Measurements from ENCODE around the gene RCOR1. TPM values are rescaled to one million over a fixed set of nuclear protein-coding genes. Genes with fewer than 3 reads are reported as not detected.

The RCOR1 gene
- total and polyA plus RNA-seq, 2 donors: 12.6 to 32.8 TPM

DNA sequence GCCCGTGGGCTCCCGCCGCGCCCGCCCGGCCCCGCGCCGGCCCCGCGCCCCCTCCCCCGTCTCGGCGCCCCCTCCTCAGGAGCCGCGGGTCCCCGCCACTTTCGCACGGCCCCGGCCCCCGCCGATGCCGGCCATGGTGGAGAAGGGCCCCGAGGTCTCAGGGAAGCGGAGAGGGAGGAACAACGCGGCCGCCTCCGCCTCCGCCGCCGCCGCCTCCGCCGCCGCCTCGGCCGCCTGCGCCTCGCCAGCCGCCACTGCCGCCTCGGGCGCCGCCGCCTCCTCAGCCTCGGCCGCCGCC, 263 bp downstream of the RCOR1 start:
- H3K36me3 ChIP-seq (ENCODE audit: insufficient read depth): no peaks in the 10 kb centered on the region
- peak overlapping the region; percentile 91 for H3K4me3 ChIP-seq (ENCODE audit: low read depth, low read length)
- WGBS: under 1% methylated on average over 48 of the region's 49 CpGs
- peak overlapping the region; percentile 91 for H3K27ac ChIP-seq (ENCODE audit: low read depth)
- no peak for DNase-seq (ENCODE audit: extremely low spot score)
- no peaks in the 10 kb centered on the region for H3K4me1 ChIP-seq (ENCODE audit: insufficient read depth)

DNA sequence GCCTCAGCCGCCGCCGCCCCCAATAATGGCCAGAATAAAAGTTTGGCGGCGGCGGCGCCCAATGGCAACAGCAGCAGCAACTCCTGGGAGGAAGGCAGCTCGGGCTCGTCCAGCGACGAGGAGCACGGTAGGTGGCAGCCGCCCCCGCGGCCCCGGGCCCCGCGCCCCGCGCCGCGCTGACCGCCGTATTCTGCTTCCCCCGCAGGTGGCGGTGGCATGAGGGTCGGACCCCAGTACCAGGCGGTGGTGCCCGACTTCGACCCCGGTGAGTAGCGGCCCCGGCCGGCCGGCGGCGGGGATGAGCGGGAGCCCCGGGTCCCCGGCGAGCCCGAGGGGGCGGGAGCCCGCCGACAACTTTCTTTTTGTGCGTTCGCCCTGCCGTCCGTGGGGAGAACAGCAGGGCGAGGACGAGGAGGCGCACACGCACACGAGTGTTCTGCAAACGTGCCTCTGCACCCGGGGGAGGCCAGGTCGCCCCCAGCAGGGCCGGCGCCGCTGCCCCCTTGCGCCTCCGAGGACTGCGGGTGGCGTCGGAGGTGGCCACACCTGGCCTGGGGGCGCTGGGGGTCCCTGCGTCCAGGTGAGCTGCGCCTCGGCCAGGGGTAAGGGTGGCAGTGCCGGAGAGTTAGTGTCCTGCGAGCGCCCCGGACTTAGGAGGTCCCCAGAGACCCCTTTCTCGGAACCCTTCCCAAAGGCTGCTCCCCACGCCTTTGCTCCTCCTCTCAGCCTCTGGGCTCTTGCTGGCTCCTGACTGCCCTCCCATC, 794 bp downstream of the RCOR1 start:
- Histone ChIP-seq H3K4me3 (ENCODE audit: low read depth, low read length) (peak overlapping the region; percentile 91), H3K27ac (ENCODE audit: low read depth) (peak overlapping the region; percentile 91), H3K36me3 (ENCODE audit: insufficient read depth) (no peaks in the 10 kb centered on the region), H3K4me1 (ENCODE audit: insufficient read depth) (no peaks in the 10 kb centered on the region)
- under 1% methylated on average over 75 of the region's 75 CpGs for WGBS
- DNase-seq (ENCODE audit: extremely low spot score): no peak

DNA sequence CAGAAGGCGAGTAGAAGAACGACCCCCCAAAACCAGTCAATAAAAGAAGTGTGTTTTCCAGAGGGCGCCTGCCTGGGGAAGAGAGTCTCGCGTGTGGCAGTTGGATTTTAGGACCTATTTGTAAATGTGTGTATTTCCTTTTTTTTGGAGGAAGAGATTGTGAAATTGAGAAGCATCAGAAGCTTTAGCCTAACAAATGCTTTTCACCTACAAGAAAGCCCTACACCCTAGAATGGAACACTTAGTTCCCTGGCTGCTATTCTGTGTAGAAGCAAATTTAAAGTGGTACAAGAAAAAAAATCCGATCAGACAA, 1.3 kb downstream of the RCOR1 start:
- Histone ChIP-seq H3K36me3 (ENCODE audit: insufficient read depth) (no peaks in the 10 kb centered on the region), H3K27ac (ENCODE audit: low read depth) (peak overlapping the region; percentile 91), H3K4me1 (ENCODE audit: insufficient read depth) (no peaks in the 10 kb centered on the region), H3K4me3 (ENCODE audit: low read depth, low read length) (peak overlapping the region; percentile 91)
- no peak for DNase-seq (ENCODE audit: extremely low spot score)
- 1% methylated on average over 6 of the region's 6 CpGs for WGBS

DNA sequence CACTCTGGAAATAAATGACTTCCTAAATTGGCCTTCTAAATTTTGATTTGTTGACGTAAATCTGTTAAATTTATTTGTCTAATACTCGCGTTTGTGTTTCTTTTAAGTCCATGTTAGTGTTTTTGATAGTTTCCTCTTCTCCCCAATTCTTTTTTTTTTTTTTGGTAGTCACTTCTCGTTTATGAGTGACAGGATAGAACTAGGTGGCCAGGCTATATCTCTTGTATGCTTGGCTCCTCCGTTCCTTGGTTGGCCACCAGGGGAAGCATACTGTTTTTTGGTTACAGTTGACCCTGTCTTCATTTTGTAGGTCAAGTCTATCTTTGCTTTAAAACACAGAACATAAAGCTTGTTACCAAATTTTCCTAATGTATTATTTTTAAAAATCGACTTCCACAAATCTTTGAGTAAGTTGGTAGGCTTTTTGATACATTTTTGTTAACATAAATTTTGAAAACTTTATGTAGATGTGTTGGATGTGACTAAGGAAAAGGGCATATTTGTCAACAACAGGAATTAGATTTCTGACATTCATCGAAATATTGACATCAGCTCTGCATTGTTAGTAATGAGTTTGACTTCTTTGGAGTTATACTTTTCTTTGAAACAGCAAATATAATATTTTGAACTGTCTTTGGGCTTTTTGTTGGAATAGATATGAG, 2.2 kb downstream of the RCOR1 start:
- Histone ChIP-seq H3K36me3 (ENCODE audit: insufficient read depth) (no peaks in the 10 kb centered on the region), H3K4me3 (ENCODE audit: low read depth, low read length) (no peak overlapping the region)
- 26% methylated on average over 7 of the region's 7 CpGs for WGBS

DNA sequence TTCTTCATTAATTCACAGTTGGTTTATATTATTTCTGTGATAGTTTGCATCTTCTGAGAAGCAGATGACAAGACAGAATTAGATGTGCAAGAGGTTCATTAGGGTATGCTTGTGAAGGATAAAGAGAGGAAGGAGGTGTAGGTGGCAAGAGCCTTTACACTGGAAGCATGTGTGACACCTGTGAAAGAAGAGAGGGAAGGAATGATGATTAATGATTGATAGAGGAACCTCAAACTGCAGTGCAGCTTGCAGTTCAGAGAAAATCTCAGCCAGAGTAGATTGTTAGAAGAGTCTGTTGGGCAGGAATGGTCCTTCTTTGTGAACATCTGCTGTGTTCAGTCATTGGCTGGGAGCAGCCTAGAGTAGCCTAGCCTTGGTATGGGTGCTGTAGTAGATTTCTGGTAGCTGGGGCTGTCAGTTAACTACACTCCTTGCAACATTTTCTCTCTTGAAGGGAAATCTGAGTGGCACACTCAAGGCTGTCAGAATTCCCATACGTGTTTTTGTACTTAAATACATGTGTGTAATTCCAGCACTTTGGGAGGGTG, 9.0 kb downstream of the RCOR1 start:
- DNase-seq (ENCODE audit: extremely low spot score): no peak
- Histone ChIP-seq H3K4me1 (ENCODE audit: insufficient read depth) (no peaks in the 10 kb centered on the region), H3K36me3 (ENCODE audit: insufficient read depth) (no peaks in the 10 kb centered on the region), H3K4me3 (ENCODE audit: low read depth, low read length) (no peak overlapping the region), H3K27ac (ENCODE audit: low read depth) (no peak overlapping the region)
- 96% methylated on average over 1 of the region's 1 CpG for WGBS

More for the DNA sequence above, 2.2 kb downstream of the RCOR1 start:
- Histone ChIP-seq H3K27ac (ENCODE audit: low read depth) (no peak overlapping the region), H3K4me1 (ENCODE audit: insufficient read depth) (no peaks in the 10 kb centered on the region)
- DNase-seq (ENCODE audit: extremely low spot score): no peak

DNA sequence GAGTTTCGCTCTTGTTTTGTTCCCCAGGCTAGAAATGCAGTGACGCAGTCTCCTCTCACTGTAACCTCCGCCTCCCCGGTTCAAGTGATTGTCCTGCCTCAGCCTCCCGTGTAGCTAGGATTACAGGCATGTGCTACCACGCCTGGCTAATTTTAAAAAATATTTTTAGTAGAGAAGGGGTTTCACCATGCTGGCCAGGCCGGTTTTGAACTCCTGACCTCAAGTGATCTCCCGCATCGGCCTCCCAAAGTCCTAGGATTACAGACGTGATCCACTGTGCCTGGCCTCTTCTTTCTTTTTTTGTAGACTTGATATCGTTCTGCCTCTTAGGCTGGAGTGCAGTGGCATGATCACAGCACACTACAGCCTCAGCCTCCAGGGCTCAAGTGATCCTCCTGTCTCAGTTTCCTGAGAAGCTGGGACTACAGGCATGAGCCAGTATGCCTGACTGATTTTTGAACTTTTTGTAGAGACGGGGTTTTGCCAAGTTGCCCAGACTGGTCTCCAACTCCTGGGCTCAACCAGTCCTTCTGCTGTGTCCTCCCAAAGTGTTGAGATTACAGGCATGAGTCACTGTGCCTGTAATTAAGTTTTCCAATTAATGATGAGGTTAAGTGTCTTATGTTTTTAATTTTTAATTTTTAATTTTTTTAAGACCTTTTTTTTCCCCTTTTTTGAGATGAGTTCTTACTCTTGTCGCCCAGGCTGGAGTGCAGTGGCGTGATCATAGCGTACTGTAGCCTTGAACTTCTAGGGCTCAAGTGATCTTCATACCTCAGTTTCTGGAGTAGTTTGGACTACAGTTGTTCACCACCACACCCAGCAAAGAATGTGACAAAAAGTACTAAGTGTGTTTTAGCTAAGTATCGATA, 10.2 kb downstream of the RCOR1 start:
- 71% methylated on average over 16 of the region's 16 CpGs for WGBS
- Histone ChIP-seq H3K4me3 (ENCODE audit: low read depth, low read length) (no peak overlapping the region), H3K4me1 (ENCODE audit: insufficient read depth) (peaks cover under 1% of the 10 kb centered on the region), H3K36me3 (ENCODE audit: insufficient read depth) (no peaks in the 10 kb centered on the region), H3K27ac (ENCODE audit: low read depth) (no peak overlapping the region)
- no peak for DNase-seq (ENCODE audit: extremely low spot score)

DNA sequence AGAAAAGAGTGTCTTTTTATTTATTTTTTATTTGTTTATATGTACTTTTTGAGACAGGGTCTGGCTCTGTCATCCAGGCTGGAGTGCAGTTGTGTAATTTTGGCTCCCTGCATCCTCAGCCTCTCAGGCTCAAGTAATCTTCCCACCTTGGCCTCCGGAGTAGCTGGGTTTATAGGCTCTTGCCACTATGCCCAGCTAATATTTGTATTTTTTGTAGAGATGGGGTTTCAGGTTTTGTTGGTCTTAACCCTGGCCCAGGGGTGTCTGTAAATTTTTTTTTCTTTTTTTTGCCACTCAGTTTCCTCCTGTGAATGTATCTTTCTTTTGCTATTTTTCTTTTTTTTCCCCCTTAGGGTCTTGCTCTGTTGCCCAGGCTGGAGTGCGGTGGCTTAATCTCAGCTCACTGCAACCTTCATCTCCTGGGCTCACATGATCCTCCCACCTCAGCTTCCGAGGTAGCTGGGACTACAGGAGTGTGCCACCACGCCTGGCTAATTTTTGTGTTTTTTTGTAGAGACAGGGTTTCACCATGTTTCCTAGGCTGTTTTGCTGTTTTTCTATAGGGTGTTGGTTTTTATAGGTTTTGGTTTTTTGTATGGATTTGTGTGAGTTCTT, 11.0 kb downstream of the RCOR1 start:
- 78% methylated on average over 4 of the region's 4 CpGs for WGBS
- no peak for DNase-seq (ENCODE audit: extremely low spot score)
- Histone ChIP-seq H3K36me3 (ENCODE audit: insufficient read depth) (no peaks in the 10 kb centered on the region), H3K4me1 (ENCODE audit: insufficient read depth) (peaks cover 2% of the 10 kb centered on the region), H3K27ac (ENCODE audit: low read depth) (no peak overlapping the region), H3K4me3 (ENCODE audit: low read depth, low read length) (no peak overlapping the region)

DNA sequence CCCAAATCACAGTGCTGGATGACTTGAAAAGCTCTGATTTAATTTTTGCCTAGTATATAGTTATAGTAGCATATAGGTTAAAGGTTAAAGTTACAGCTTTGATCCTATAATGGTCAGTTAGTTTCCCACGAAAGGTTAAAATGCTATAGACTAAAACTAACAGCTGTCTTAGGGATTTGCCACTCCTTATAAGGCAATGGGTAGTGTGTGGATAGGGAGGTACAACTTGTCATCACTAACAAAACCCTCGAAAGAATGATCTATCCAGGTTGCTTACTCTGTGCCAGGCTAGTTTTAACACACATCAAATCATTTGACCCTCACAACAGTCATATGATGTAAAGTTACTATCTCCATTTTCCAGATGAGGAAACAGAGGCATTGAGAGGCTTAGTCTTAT, 11.7 kb downstream of the RCOR1 start:
- no peak overlapping the region for H3K4me3 ChIP-seq (ENCODE audit: low read depth, low read length)
- WGBS: 75% methylated on average over 2 of the region's 2 CpGs
- peaks cover 2% of the 10 kb centered on the region for H3K4me1 ChIP-seq (ENCODE audit: insufficient read depth)
- no peak overlapping the region for H3K27ac ChIP-seq (ENCODE audit: low read depth)
- DNase-seq (ENCODE audit: extremely low spot score): no peak
- no peaks in the 10 kb centered on the region for H3K36me3 ChIP-seq (ENCODE audit: insufficient read depth)

DNA sequence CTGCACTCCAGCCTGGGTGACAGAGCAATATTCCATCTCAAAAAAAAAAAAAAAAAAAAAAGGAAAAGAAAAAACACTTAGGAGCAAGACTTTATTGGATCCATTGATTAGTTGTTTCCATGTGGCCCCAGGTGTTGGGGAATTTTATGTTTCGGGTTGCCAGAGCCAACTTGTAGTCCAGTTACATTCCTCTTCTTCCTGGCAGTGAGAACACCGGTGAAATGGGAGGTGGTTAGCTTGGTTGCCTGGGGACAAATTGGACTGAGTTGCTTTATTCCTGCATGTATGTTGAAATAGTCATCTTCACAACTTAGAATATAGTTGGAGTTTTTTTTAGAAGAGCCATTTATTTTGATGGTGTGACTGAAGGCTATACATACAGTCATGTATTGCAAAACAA, 12.6 kb downstream of the RCOR1 start:
- H3K4me1 ChIP-seq (ENCODE audit: insufficient read depth): peaks cover 2% of the 10 kb centered on the region

DNA sequence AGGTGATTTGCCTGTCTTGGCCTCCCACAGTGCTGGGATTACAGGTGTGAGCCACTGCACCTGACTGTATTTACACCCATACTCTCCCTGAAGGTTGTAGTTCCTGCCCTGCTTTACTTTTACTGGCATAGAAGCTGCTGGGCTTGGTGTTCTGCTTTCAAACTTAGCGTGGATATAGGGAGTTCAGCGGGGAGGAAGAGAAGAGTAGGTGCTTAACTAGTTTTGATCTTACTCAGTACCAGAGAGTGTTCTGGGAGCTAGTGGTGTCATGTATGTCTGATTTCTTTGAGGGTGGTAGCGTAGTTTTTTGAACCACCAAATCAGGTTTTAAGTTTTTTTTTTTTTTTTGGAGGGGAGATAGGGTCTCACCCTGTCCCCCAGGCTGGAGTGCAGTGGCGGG, 13.8 kb downstream of the RCOR1 start:
- WGBS: 91% methylated on average over 4 of the region's 4 CpGs
- H3K4me1 ChIP-seq (ENCODE audit: insufficient read depth): peaks cover 2% of the 10 kb centered on the region
- H3K4me3 ChIP-seq (ENCODE audit: low read depth, low read length): no peak overlapping the region
- H3K36me3 ChIP-seq (ENCODE audit: insufficient read depth): no peaks in the 10 kb centered on the region
- DNase-seq (ENCODE audit: extremely low spot score): no peak
- no peak overlapping the region for H3K27ac ChIP-seq (ENCODE audit: low read depth)

More for the DNA sequence above, 12.6 kb downstream of the RCOR1 start:
- Histone ChIP-seq H3K4me3 (ENCODE audit: low read depth, low read length) (no peak overlapping the region), H3K27ac (ENCODE audit: low read depth) (no peak overlapping the region), H3K36me3 (ENCODE audit: insufficient read depth) (no peaks in the 10 kb centered on the region)
- WGBS: 65% methylated on average over 2 of the region's 2 CpGs
- DNase-seq (ENCODE audit: extremely low spot score): no peak

DNA sequence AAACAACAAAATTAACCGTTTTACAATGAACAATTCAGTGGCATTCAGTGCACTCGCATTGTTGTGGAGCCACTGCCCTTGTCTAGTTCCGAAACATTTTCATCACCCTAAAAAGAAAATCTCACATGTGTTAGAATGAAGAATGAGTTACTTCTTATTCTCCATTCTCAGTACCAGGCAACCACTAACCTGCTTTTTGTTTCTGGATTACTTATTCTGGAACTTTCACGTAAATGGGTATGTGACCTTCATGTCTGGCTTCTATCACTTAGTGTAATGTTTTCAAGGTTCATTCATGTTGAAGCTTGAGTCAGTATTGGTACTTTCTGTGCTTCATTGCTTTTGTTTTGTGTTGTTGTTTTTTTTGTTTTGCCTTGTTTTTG, 15.6 kb downstream of the RCOR1 start:
- Histone ChIP-seq H3K27ac (ENCODE audit: low read depth) (no peak overlapping the region), H3K4me1 (ENCODE audit: insufficient read depth) (peaks cover 2% of the 10 kb centered on the region), H3K4me3 (ENCODE audit: low read depth, low read length) (no peak overlapping the region), H3K36me3 (ENCODE audit: insufficient read depth) (no peaks in the 10 kb centered on the region)
- 83% methylated on average over 4 of the region's 4 CpGs for WGBS
- no peak for DNase-seq (ENCODE audit: extremely low spot score)

DNA sequence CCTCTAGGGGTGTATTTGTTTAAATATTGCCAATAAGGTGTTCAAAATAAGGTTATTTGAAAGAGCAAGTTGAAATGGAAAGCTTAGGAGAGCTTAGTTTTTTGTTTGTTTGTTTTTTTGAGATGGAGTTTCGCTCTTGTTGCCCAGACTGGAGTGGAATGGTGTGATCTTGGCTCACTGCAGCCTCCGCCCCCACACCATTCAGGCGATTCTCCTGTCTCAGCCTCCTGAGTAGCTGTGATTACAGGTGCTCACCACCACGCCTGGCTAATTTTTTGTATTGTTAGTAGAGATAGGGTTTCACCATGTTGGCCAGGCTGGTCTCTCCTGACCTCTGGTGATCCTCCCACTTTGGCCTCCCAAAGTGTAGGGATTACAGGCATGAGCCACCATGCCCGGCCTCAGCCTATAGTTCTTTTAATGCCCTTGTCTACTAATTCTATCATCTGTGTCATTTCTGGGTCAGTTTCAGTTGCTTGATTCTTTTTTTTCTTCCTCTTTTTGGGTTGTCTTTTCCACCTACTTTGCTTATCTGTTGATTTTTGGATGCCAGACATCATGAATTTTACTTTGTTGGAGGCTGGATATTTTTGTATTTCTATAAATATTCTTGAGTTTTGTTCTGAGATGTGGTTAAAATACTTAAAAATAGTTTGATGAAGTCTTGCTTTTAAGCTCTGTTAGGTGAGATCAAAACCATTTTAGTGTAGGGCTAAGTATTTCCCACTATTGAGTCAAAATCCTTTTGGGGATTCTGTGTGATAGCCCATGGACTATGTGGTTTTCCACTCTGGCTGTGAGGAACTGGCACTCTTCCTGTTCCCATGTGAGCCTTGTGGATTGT, 18.7 kb downstream of the RCOR1 start:
- Histone ChIP-seq H3K36me3 (ENCODE audit: insufficient read depth) (no peaks in the 10 kb centered on the region), H3K4me1 (ENCODE audit: insufficient read depth) (peaks cover 2% of the 10 kb centered on the region), H3K4me3 (ENCODE audit: low read depth, low read length) (no peak overlapping the region), H3K27ac (ENCODE audit: low read depth) (no peak overlapping the region)
- no peak for DNase-seq (ENCODE audit: extremely low spot score)
- 87% methylated on average over 5 of the region's 5 CpGs for WGBS

DNA sequence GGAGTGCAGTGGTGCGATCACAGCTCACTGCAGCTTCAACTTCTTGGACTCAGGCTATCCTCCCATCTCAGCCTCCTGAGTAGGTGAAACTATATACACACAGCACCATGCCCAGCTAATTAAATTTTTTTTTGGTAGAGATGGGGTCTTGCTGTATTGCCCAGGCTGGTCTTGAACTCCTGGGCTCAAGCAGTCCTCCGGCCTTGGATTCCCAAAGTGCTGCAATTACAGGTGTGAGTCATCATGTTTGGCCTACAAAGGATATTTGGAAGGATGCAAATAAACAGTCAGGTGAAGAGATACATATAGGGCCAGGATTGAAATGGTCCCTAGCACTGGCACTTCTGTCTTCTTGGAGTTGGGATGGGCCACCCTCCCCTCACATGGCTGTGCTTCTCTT, 23.9 kb downstream of the RCOR1 start:
- no peaks in the 10 kb centered on the region for H3K36me3 ChIP-seq (ENCODE audit: insufficient read depth)
- H3K27ac ChIP-seq (ENCODE audit: low read depth): no peak overlapping the region
- WGBS: over 99% methylated on average over 2 of the region's 2 CpGs
- H3K4me3 ChIP-seq (ENCODE audit: low read depth, low read length): no peak overlapping the region
- DNase-seq (ENCODE audit: extremely low spot score): no peak
- no peaks in the 10 kb centered on the region for H3K4me1 ChIP-seq (ENCODE audit: insufficient read depth)
